C4-2B (cell line): Measurements from ENCODE around the gene SCN9A.

Source experiments
- H3K27ac ChIP-seq: fragments of 450-650 bp; 2 replicates; pipeline ENCODE4 v1.5.1; 2017
- CTCF ChIP-seq: fragments of 450-650 bp; conservative IDR thresholded peaks from 2 replicates; pipeline ENCODE4 v1.5.1; 2017; ENCODE audit warnings: mild to moderate bottlenecking
- ZFX ChIP-seq: fragments of 450-650 bp; IDR thresholded peaks from 2 replicates; pipeline ENCODE4 v1.6.1; 2017

Gene SCN9A

DNA sequence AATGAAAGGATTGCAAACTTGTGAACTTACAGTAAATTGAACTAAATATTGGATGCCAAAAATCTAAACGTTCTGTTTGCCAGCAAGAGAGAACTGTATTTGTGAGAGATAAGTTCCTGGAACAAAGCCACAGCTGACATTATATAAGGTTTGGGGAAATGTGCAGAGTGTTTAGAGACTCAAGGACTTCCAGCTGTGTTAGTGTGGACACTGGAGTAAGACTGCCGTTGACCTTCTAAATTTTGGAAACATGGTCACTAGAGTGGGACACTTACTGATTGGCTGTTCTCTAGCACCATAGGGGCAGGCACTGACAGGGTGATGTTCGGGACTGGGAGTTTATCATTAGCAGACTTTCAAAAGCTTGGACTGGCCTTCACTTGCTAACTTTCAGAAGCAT lies 40.5 kb downstream of the SCN9A start:
- no peak for TF ChIP-seq CTCF
- TF ChIP-seq ZFX, result no peak
- H3K27ac ChIP-seq, result no peak overlapping the region

GRCh38 chr2:166334805-166335204 lies 40.9 kb downstream of the SCN9A start:
- TF ChIP-seq CTCF (no peak), ZFX (no peak)
- H3K27ac ChIP-seq, result no peak overlapping the region

DNA sequence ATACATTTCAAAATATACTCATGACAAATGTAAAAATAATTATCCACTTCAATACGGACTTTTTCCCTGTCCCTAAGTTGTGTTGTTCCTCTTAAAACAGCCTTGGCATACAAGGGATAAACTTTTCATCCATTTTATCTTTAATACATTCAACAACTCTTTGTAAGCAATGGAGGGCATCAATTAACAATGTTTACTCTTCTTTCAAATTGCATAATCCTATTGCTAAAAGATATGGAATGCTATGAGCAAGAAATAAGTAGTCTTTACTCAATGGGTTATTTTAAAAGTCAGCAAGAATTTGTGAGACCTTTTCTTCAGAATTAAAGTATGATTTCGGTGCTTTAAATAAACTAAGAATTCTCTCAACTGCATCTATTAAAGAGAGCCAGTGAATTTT lies 41.9 kb downstream of the SCN9A start:
- no peak for TF ChIP-seq ZFX
- no peak for TF ChIP-seq CTCF
- no peak overlapping the region for H3K27ac ChIP-seq

- TF ChIP-seq ZFX, result no peak
- no peak for TF ChIP-seq CTCF
- H3K27ac ChIP-seq, result no peak overlapping the region
Measured at GRCh38 chr2:166332106-166332505, 43.6 kb downstream of the SCN9A start.

DNA sequence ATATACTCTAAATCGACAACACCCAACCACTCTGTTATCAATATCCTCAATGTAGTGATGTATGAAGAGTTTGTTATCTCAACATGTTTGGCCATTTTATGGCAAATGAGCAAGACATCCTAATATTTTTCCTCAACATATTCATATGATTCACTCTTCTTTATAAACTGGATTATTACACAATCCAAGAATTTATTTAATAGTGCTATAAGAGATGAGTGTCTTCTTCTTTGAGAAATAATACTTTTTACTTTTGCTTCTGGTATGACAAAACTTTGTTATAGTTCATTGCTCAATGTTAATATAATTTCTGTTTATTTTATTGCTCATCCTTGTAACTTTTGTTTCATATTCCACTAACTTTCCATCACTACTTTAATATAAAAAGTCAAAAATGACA lies 44.3 kb downstream of the SCN9A start:
- H3K27ac ChIP-seq, result no peak overlapping the region
- TF ChIP-seq ZFX (no peak), CTCF (no peak)

GRCh38 chr2:166329465-166329864 lies 46.3 kb downstream of the SCN9A start:
- no peak overlapping the region for H3K27ac ChIP-seq
- TF ChIP-seq CTCF (no peak), ZFX (no peak)

DNA sequence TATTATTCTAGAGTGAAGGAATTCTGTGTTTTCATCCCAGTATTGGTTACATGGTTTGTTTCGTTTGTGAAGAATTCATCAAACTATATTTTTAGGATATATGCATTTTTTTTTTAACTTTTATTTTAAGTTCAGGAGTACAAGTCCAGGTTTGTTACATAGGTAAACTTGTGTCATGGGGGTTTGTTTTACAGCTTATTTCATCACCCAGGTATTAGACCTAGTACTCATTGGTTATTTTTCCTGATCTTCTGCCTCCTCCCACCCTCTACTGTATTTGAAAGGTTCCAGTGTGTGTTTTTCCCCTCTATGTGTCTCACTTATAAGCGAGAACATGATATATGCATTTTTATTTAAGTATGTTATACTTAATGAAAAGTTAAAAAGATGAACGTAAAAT lies 47.6 kb downstream of the SCN9A start:
- no peak for TF ChIP-seq ZFX
- no peak for TF ChIP-seq CTCF
- H3K27ac ChIP-seq, result no peak overlapping the region
